Measurements from ENCODE around the gene AARSD1. TPM values are rescaled to one million over a fixed set of nuclear protein-coding genes. Genes with fewer than 3 reads are reported as not detected.
"Not testable (repeated sequence)": the region's sequence is repeated elsewhere in the genome, so short reads cannot be mapped to it uniquely, and the experiment has no call there.

Gene AARSD1
- total RNA-seq: 78.2 and 85.5 TPM in 2 replicates

GRCh38 chr17:42964161-42964932 lies at the start of gene AARSD1:
AARSD1 (minus strand) TSS chr17:42964454; CDS start chr17:42964440, 14 bp downstream.
- H3K9me3 Mint-ChIP-seq: no peaks in the 10 kb centered on the region
- intact Hi-C loops (cut with micrococcal nuclease): loop anchor here (1.0 to 10.0 kb wide), 7 partner anchors 17 to 680 kb away; partner anchors contain the start of genes BECN1, BRCA1, IFI35 and RPL27
- DNase-seq (ENCODE audit: low spot score): peak; percentile 90
- H3K27me3 Mint-ChIP-seq (ENCODE audit: insufficient read depth): no peaks in the 10 kb centered on the region
- H3K27ac Mint-ChIP-seq: peak within 1 kb of the TSS; percentile 90
- peaks cover 26% of the 10 kb centered on the region for H3K36me3 Mint-ChIP-seq (ENCODE audit: low read depth)
- H3K4me3 Mint-ChIP-seq: peak within 1 kb of the TSS; percentile 94
- H3K4me1 Mint-ChIP-seq (ENCODE audit: low read depth): peaks cover 13% of the 10 kb centered on the region

GRCh38 chr17:43013296-43013695 lies 49.0 kb upstream of the AARSD1 start:
- Mint-ChIP-seq H3K4me1 (ENCODE audit: low read depth) (peaks cover 16% of the 10 kb centered on the region), H3K4me3 (no peak overlapping the region), H3K36me3 (ENCODE audit: low read depth) (peaks cover 34% of the 10 kb centered on the region), H3K9me3 (no peaks in the 10 kb centered on the region), H3K27me3 (ENCODE audit: insufficient read depth) (no peaks in the 10 kb centered on the region), H3K27ac (no peak overlapping the region)
- intact Hi-C loops (cut with micrococcal nuclease): no loop called here
- no peak for DNase-seq (ENCODE audit: low spot score)

GRCh38 chr17:43011728-43012472 lies 47.6 kb upstream of the AARSD1 start:
- Mint-ChIP-seq H3K9me3 (no peaks in the 10 kb centered on the region), H3K4me3 (no peak overlapping the region), H3K27me3 (ENCODE audit: insufficient read depth) (no peaks in the 10 kb centered on the region), H3K36me3 (ENCODE audit: low read depth) (peaks cover 34% of the 10 kb centered on the region), H3K4me1 (ENCODE audit: low read depth) (peaks cover 14% of the 10 kb centered on the region), H3K27ac (peak overlapping the region; percentile 50)
- no peak for DNase-seq (ENCODE audit: low spot score)
- intact Hi-C loops (cut with micrococcal nuclease): no loop called here

GRCh38 chr17:43010667-43011308 lies 46.5 kb upstream of the AARSD1 start:
- no peaks in the 10 kb centered on the region for H3K27me3 Mint-ChIP-seq (ENCODE audit: insufficient read depth)
- H3K4me3 Mint-ChIP-seq: peak overlapping the region; percentile 3
- intact Hi-C loops (cut with micrococcal nuclease): no loop called here
- no peak overlapping the region for H3K27ac Mint-ChIP-seq
- peaks cover 21% of the 10 kb centered on the region for H3K4me1 Mint-ChIP-seq (ENCODE audit: low read depth)
- DNase-seq (ENCODE audit: low spot score): no peak
- no peaks in the 10 kb centered on the region for H3K9me3 Mint-ChIP-seq
- peaks cover 32% of the 10 kb centered on the region for H3K36me3 Mint-ChIP-seq (ENCODE audit: low read depth)

- intact Hi-C loops (cut with micrococcal nuclease): loop anchor here (1.0 to 10.0 kb wide), 5 partner anchors 9 to 402 kb away; partner anchors contain the start of genes AARSD1, BRCA1, RETREG3 and RPL27
- Mint-ChIP-seq H3K36me3 (ENCODE audit: low read depth) (peaks cover 19% of the 10 kb centered on the region), H3K27me3 (ENCODE audit: insufficient read depth) (no peaks in the 10 kb centered on the region), H3K4me1 (ENCODE audit: low read depth) (peaks cover 21% of the 10 kb centered on the region), H3K4me3 (peak within 1 kb of the TSS; percentile 100), H3K27ac (peak within 1 kb of the TSS; percentile 99), H3K9me3 (no peaks in the 10 kb centered on the region)
- peak; percentile 85 for DNase-seq (ENCODE audit: low spot score)
Observed at GRCh38 chr17:43006639-43007551, 42.6 kb upstream of the AARSD1 start, which contains the start of gene IFI35. IFI35 (plus strand) TSS chr17:43006784; CDS start chr17:43006948, 164 bp downstream.

- Mint-ChIP-seq H3K4me1 (ENCODE audit: low read depth) (peaks cover 18% of the 10 kb centered on the region), H3K27ac (no peak overlapping the region), H3K9me3 (no peaks in the 10 kb centered on the region), H3K4me3 (no peak overlapping the region), H3K36me3 (ENCODE audit: low read depth) (peaks cover 36% of the 10 kb centered on the region), H3K27me3 (ENCODE audit: insufficient read depth) (no peaks in the 10 kb centered on the region)
- no peak for DNase-seq (ENCODE audit: low spot score)
- intact Hi-C loops (cut with micrococcal nuclease): loop anchor here (10.0 kb wide), 1 partner anchor 399 kb away; the partner anchor contains the start of genes RETREG3 and TUBG1
Observed at GRCh38 chr17:43003542-43004172, 39.4 kb upstream of the AARSD1 start.

- not testable (repeated sequence) for H3K27ac Mint-ChIP-seq
Observed at GRCh38 chr17:43000894-43001293, 36.6 kb upstream of the AARSD1 start.

GRCh38 chr17:42999003-42999525 lies 34.8 kb upstream of the AARSD1 start:
- DNase-seq (ENCODE audit: low spot score): no peak
- no peaks in the 10 kb centered on the region for H3K27me3 Mint-ChIP-seq (ENCODE audit: insufficient read depth)
- intact Hi-C loops (cut with micrococcal nuclease): no loop called here
- H3K4me3 Mint-ChIP-seq: peak overlapping the region; percentile 94
- H3K9me3 Mint-ChIP-seq: no peaks in the 10 kb centered on the region
- peaks cover 42% of the 10 kb centered on the region for H3K36me3 Mint-ChIP-seq (ENCODE audit: low read depth)
- H3K4me1 Mint-ChIP-seq (ENCODE audit: low read depth): peaks cover 23% of the 10 kb centered on the region
- H3K27ac Mint-ChIP-seq: peak overlapping the region; percentile 96

More at GRCh38 chr17:43000894-43001293, 36.6 kb upstream of the AARSD1 start:
- H3K27me3 Mint-ChIP-seq (ENCODE audit: insufficient read depth); H3K9me3 Mint-ChIP-seq; DNase-seq (ENCODE audit: low spot score): not testable (repeated sequence)
- peaks cover 23% of the 10 kb centered on the region for H3K4me1 Mint-ChIP-seq (ENCODE audit: low read depth)
- peaks cover 38% of the 10 kb centered on the region for H3K36me3 Mint-ChIP-seq (ENCODE audit: low read depth)
- intact Hi-C loops (cut with micrococcal nuclease): loop anchor here (10.0 kb wide), 1 partner anchor 396 kb away; the partner anchor contains the start of genes RETREG3 and TUBG1
- H3K4me3 Mint-ChIP-seq: peak overlapping the region; percentile 22

GRCh38 chr17:42997984-42998938 lies 34.0 kb upstream of the AARSD1 start, which contains the start of gene RPL27:
RPL27 (plus strand) TSS chr17:42998419; CDS start chr17:42998751, 332 bp downstream.
- peak within 1 kb of the TSS; percentile 96 for H3K27ac Mint-ChIP-seq
- peaks cover 23% of the 10 kb centered on the region for H3K4me1 Mint-ChIP-seq (ENCODE audit: low read depth)
- intact Hi-C loops (cut with micrococcal nuclease): loop anchor here (1.0 kb wide), 11 partner anchors 8 to 319 kb away; partner anchors contain the start of genes AARSD1, BECN1, BRCA1 and IFI35
- H3K9me3 Mint-ChIP-seq: no peaks in the 10 kb centered on the region
- peak within 1 kb of the TSS; percentile 94 for H3K4me3 Mint-ChIP-seq
- DNase-seq (ENCODE audit: low spot score): peak; percentile 95
- H3K36me3 Mint-ChIP-seq (ENCODE audit: low read depth): peaks cover 42% of the 10 kb centered on the region
- H3K27me3 Mint-ChIP-seq (ENCODE audit: insufficient read depth): no peaks in the 10 kb centered on the region

GRCh38 chr17:42997390-42997983 lies 33.2 kb upstream of the AARSD1 start:
- Mint-ChIP-seq H3K9me3 (no peaks in the 10 kb centered on the region), H3K27me3 (ENCODE audit: insufficient read depth) (no peaks in the 10 kb centered on the region), H3K27ac (peak overlapping the region; percentile 96), H3K4me3 (peak overlapping the region; percentile 94), H3K4me1 (ENCODE audit: low read depth) (peaks cover 23% of the 10 kb centered on the region), H3K36me3 (ENCODE audit: low read depth) (peaks cover 41% of the 10 kb centered on the region)
- DNase-seq (ENCODE audit: low spot score): no peak
- intact Hi-C loops (cut with micrococcal nuclease): no loop called here
